GM12891 (cell line): ENCODE results near the gene TAS2R39. TPM values are rescaled to one million over a fixed set of nuclear protein-coding genes. Genes with fewer than 3 reads are reported as not detected.
"Not testable (repeated sequence)": the region's sequence is repeated elsewhere in the genome, so short reads cannot be mapped to it uniquely, and the experiment has no call there.

Experiments used
- DNase-seq: peaks from one replicate; pipeline ENCODE4 v3.0.0; 2011; ENCODE audit warnings: low spot score; ENCODE audit not compliant: insufficient read length
- FAIRE-seq: peaks from 2 replicates; lab custom pipeline; 2011; peaks lifted over from hg19 to GRCh38; lab: Jason Lieb, UNC
- PAX5 ChIP-seq: IDR thresholded peaks from 2 replicates; pipeline ENCODE4 v1.6.1; 2011; ENCODE audit warnings: low read length, moderate library complexity, mild to moderate bottlenecking; ENCODE audit not compliant: insufficient read depth, severe bottlenecking
- POLR2A ChIP-seq: IDR thresholded peaks from 2 replicates; pipeline ENCODE4 v1.6.1; 2011; ENCODE audit warnings: low read depth, low read length, control low read depth
- POLR2AphosphoS5 ChIP-seq: IDR thresholded peaks from 2 replicates; pipeline ENCODE4 v1.6.1; 2011; ENCODE audit warnings: low read depth, low read length, control low read depth
- POU2F2 ChIP-seq: IDR thresholded peaks from 2 replicates; pipeline ENCODE4 v1.6.1; 2011; ENCODE audit warnings: low read depth, mild to moderate bottlenecking, control low read depth, low read length, moderate library complexity
- SPI1 ChIP-seq: IDR thresholded peaks from 2 replicates; pipeline ENCODE4 v1.6.1; 2011; ENCODE audit warnings: low read depth, low read length, control low read depth
- TAF1 ChIP-seq: IDR thresholded peaks from 2 replicates; pipeline ENCODE4 v1.6.1; 2011; ENCODE audit warnings: low read depth, low read length, control low read depth
- polyA plus RNA-seq: library from polyadenylated mRNA; unstranded; fragments of >200 nt; gene quantifications from one replicate; pipeline ENCODE4 v1.2.1, GENCODE V29; 2012; ENCODE audit warnings: low read depth, missing spikeins, inconsistent platforms; ENCODE audit not compliant: missing spikeins

Gene TAS2R39
- not detected for polyA plus RNA-seq

GRCh38 chr7:143183024-143183423, at the start of gene TAS2R39:
TSS of gene TAS2R39 (plus strand) at chr7:143183419. CDS start at chr7:143183419, 0 bp downstream.
- TF ChIP-seq PAX5 (no peak), POLR2A (no peak), POU2F2 (no peak), POLR2AphosphoS5 (no peak), TAF1 (no peak), SPI1 (no peak)
- FAIRE-seq (no peak), DNase-seq (no peak)

DNA sequence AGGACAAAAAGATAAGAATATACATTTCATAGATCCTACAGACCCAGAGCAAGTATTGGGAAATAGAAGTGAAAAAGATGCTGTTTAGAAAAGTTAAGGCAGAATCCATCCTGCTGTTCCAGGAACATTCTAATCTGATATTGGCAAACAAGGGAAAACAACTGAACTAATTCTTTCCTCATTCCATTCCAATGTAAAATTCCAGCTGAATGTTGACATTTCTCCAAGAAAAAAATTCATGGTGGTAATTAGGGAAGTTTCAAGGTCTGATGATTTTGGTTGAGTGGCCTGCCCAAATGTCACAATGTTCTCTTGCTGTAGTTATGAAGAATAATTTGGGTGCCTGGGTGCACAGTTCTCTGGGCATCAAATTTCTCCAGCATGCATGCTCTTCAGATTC, 36.1 kb upstream of the TAS2R39 start:
- FAIRE-seq, result no peak
- DNase-seq, result no peak

DNA sequence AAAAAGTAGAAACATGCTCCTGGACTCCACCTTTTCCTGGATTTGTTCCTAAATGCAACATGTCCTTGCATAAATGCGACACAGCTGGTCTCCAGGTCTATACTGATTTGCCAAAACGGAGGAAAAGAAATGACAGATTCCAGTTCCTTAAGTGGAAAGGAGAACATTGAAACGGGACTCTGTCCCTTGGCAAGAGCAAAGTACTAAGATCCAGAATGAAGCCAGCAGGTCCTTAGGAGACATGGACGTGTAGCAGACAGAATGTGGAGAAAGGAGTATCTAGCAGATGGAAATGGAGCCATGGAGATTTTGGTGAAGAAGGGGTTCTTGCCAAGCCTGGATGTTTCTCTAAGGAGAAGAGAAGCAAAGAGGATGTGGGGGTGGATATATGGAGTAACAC, 35.2 kb upstream of the TAS2R39 start:
- no peak for TF ChIP-seq POLR2A
- no peak for TF ChIP-seq TAF1
- TF ChIP-seq PAX5, result no peak
- TF ChIP-seq SPI1, result no peak
- no peak for TF ChIP-seq POU2F2
- FAIRE-seq (no peak), DNase-seq (no peak)

More for the DNA sequence above, 36.1 kb upstream of the TAS2R39 start:
- TF ChIP-seq POLR2AphosphoS5 (no peak), POLR2A (no peak), PAX5 (no peak), TAF1 (no peak), SPI1 (no peak), POU2F2 (no peak)

DNA sequence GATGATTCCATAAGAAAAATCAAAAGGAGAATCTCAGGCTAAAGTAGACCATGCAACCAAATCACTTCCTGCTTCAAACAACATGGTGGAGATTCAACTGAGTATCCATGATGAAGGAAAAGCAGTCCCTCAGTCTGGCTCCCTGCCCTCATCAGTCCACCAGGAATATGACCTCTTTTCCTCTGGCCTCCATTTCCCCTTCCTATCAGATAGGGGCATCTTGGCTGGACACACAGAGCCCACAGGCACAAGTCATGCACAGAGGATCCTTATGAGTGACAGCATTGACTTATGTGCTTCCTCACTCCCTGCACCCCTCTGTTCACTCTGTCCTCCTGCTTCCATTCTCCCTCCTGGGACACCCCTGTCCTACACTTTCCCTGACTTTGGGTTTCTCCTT, 34.6 kb upstream of the TAS2R39 start:
- FAIRE-seq, result no peak
- DNase-seq, result no peak
- no peak for TF ChIP-seq POU2F2
- no peak for TF ChIP-seq PAX5
- no peak for TF ChIP-seq TAF1

DNA sequence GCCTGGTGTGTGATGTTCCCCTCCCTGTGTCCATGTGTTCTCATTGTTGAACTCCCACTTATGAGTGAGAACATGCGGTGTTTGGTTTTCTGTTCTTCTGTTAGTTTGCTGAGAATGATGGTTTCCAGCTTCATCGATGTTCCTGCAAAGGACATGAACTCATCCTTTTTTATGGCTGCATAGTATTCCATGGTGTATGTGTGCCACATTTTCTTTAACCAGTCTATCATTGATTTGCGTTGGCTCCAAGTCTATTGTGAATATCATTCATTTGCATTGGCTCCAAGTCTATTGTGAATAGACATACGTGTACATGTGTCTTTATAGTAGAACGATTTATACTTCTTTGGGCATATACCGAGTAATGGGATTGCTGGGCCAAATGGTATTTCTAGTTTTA, 32.5 kb upstream of the TAS2R39 start:
- not testable (repeated sequence) for FAIRE-seq, DNase-seq

- DNase-seq, FAIRE-seq: not testable (repeated sequence)
Observed at GRCh38 chr7:143158617-143159016, 24.6 kb upstream of the TAS2R39 start.

DNA sequence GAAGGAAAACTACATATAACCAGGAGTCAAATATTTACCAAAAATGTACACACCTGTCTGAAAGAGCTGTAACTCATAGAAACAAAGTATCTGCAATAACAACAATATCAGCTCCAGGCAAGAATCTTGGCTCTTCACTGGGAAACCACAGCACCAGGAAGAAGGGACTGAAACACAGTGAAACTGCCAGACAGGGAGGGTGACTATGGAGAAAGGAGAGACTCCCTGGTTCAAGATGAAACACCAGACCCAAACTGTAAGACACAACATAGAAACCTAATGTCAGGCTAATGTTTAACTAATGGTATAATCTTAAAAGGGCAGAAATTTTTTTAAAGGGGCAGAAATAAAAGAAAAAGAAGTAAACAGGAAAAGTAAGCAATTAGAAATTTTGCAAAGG, 11.5 kb upstream of the TAS2R39 start:
- TF ChIP-seq PAX5 (no peak), POLR2A (no peak), TAF1 (no peak), POLR2AphosphoS5 (no peak), SPI1 (no peak), POU2F2 (no peak)
- FAIRE-seq, result no peak
- DNase-seq, result no peak

DNA sequence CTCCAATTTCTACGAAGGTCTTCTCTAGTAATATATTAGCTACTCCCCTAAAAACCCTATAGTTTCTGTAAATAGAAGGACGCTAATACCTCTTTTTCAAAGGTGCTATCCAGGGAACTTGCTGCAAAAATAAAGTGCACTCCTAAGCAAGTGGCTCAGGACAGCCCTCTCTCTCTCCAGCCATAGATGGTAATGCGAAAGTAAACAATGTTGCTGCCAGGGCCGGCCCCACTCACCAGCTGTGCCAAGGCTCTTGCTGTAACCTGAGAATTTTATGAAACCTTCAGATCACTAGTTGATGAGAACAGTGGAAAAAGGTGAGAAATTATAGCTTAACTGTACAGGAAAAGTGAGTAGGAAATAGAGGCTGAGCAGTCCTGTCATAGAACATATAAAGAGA, 10.9 kb upstream of the TAS2R39 start:
- DNase-seq (no peak), FAIRE-seq (no peak)
- no peak for TF ChIP-seq POLR2AphosphoS5
- no peak for TF ChIP-seq PAX5
- TF ChIP-seq POU2F2, result no peak
- TF ChIP-seq TAF1, result no peak
- TF ChIP-seq POLR2A, result no peak
- TF ChIP-seq SPI1, result no peak

DNA sequence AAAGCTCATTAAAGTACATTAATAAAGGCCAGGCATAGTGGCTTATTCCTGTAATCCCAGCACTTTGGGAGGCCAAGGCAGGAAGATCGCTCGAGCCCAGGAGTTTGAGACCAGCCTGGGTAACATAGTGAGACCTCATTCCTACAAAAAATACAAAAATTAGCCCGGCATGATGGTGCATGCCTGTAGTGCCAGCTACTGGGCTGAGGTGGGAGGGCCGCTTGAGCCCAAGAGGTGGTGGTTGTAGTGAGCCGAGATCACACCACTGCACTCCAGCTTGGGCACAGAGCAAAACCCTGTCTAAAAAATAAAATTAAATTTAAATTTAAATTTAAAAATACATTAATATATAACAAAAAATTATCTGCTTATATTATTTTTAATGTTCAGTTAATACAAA, 7.1 kb upstream of the TAS2R39 start:
- no peak for FAIRE-seq
- DNase-seq, result no peak
- TF ChIP-seq SPI1, result no peak

- TF ChIP-seq SPI1 (no peak), POU2F2 (no peak), PAX5 (no peak)
- no peak for DNase-seq
- no peak for FAIRE-seq
Observed at GRCh38 chr7:143177374-143178119, 5.7 kb upstream of the TAS2R39 start.

DNA sequence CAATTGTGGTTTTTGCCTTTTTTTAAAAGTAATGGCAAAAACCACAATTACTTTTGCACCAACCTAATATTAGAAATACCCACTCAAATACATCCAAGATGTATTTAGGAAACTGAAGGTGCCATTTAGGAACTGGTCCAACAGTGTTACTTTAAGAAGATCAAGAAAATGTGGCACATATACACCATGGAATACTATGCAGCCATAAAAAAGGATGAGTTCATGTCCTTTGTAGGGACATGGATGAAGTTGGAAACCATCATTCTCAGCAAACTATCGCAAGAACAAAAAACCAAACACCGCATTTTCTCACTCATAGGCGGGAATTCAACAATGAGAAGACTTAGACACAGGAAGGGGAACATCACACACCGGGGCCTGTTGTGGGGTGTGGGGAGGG, 2.4 kb upstream of the TAS2R39 start:
- not testable (repeated sequence) for DNase-seq, FAIRE-seq

GRCh38 chr7:143181349-143181748, 1.9 kb upstream of the TAS2R39 start:
- no peak for TF ChIP-seq PAX5
- no peak for TF ChIP-seq POLR2AphosphoS5
- TF ChIP-seq POU2F2, result no peak
- TF ChIP-seq POLR2A, result no peak
- TF ChIP-seq TAF1, result no peak
- no peak for TF ChIP-seq SPI1
- FAIRE-seq, result no peak
- DNase-seq, result no peak
